ENCODE data around the gene DLX3. TPM values are rescaled to one million over a fixed set of nuclear protein-coding genes. Genes with fewer than 3 reads are reported as not detected.

The DLX3 gene
- total and polyA plus RNA-seq, 2 of the 8 experiments (the other 6 are each of a cell fraction or from before 2014, with no cell fraction given) = 0.15 to 0.20 TPM

Small RNAs within 50 kb of the gene (small RNA-seq; reads per million reads assigned to genes)
- not detected for gene RNU6-1313P (ENCODE audit: insufficient read depth)

Other genes starting within 250 kb of the DLX3 start
- 25.3 and 28.4 TPM in 2 replicates for gene FAM117A, start 231.1 kb downstream of the DLX3 start, total RNA-seq (2021; fragmentation: NEBNext Ultra II Directional; extraction: Animal tissue kit (Norgen Biotek cat#: 25700))
- gene FAM117A, start 231.1 kb downstream of the DLX3 start, polyA plus RNA-seq (2011; rRNA removed) = 45.7 and 52.3 TPM in 2 replicates
- 138 and 139 TPM in 2 replicates for gene KAT7, start 206.5 kb downstream of the DLX3 start, total RNA-seq (2021; fragmentation: NEBNext Ultra II Directional; extraction: Animal tissue kit (Norgen Biotek cat#: 25700))
- 56.2 and 90.9 TPM in 2 replicates for gene KAT7, start 206.5 kb downstream of the DLX3 start, polyA plus RNA-seq (2011; rRNA removed)
- not detected in 2 replicates for gene TAC4, start 147.2 kb downstream of the DLX3 start, total RNA-seq (2021; fragmentation: NEBNext Ultra II Directional; extraction: Animal tissue kit (Norgen Biotek cat#: 25700))
- 0.15 and 0.22 TPM in 2 replicates for gene TAC4, start 147.2 kb downstream of the DLX3 start, polyA plus RNA-seq (2011; rRNA removed)
- 0.80 and 0.88 TPM in 2 replicates for gene DLX4, start 26.0 kb downstream of the DLX3 start, total RNA-seq (2021; fragmentation: NEBNext Ultra II Directional; extraction: Animal tissue kit (Norgen Biotek cat#: 25700))
- gene DLX4, start 26.0 kb downstream of the DLX3 start, polyA plus RNA-seq (2011; rRNA removed) = 0.67 and 1.5 TPM in 2 replicates
- gene ITGA3, start 60.9 kb upstream of the DLX3 start, total RNA-seq (2021; fragmentation: NEBNext Ultra II Directional; extraction: Animal tissue kit (Norgen Biotek cat#: 25700)) = 21.7 and 24.2 TPM in 2 replicates
- gene ITGA3, start 60.9 kb upstream of the DLX3 start, polyA plus RNA-seq (2011; rRNA removed) = 24.0 and 34.4 TPM in 2 replicates
- gene PDK2, start 100.1 kb upstream of the DLX3 start, total RNA-seq (2021; fragmentation: NEBNext Ultra II Directional; extraction: Animal tissue kit (Norgen Biotek cat#: 25700)) = 17.8 and 18.3 TPM in 2 replicates
- 121 and 154 TPM in 2 replicates for gene PDK2, start 100.1 kb upstream of the DLX3 start, polyA plus RNA-seq (2011; rRNA removed)
- 5.8 and 5.9 TPM in 2 replicates for gene SAMD14, start 134.9 kb upstream of the DLX3 start, total RNA-seq (2021; fragmentation: NEBNext Ultra II Directional; extraction: Animal tissue kit (Norgen Biotek cat#: 25700))
- 5.2 and 5.7 TPM in 2 replicates for gene SAMD14, start 134.9 kb upstream of the DLX3 start, polyA plus RNA-seq (2011; rRNA removed)
- 13.1 and 14.1 TPM in 2 replicates for gene PPP1R9B, start 155.5 kb upstream of the DLX3 start, total RNA-seq (2021; fragmentation: NEBNext Ultra II Directional; extraction: Animal tissue kit (Norgen Biotek cat#: 25700))
- 5.2 and 6.1 TPM in 2 replicates for gene PPP1R9B, start 155.5 kb upstream of the DLX3 start, polyA plus RNA-seq (2011; rRNA removed)
- not detected in 2 replicates for gene SGCA, start 170.8 kb upstream of the DLX3 start, total RNA-seq (2021; fragmentation: NEBNext Ultra II Directional; extraction: Animal tissue kit (Norgen Biotek cat#: 25700))
- gene SGCA, start 170.8 kb upstream of the DLX3 start, polyA plus RNA-seq (2011; rRNA removed) = 0.12 and 0.36 TPM in 2 replicates
- gene COL1A1, start 206.4 kb upstream of the DLX3 start, total RNA-seq (2021; fragmentation: NEBNext Ultra II Directional; extraction: Animal tissue kit (Norgen Biotek cat#: 25700)) = 80.4 and 88.1 TPM in 2 replicates
- gene COL1A1, start 206.4 kb upstream of the DLX3 start, polyA plus RNA-seq (2011; rRNA removed) = 14.1 and 27.3 TPM in 2 replicates